Cardiac fibroblast (primary cell): ENCODE results near the gene BTBD19.
A peak's percentile ranks its signal among the peaks of the same experiment; 100 is the strongest.

Experiments
- DNase-seq, 2 donors: peaks; one replicate each; pipeline versions ENCODE4 v3.0.0 to v3.0.0-alpha.2; 2010; ENCODE audit warnings: low read depth in 2 of 2
- H3K4me3 ChIP-seq, 2 donors: replicated peaks in 1 of 2; 1 replicate in 1 of 2; 2 replicates in 1 of 2; pipeline ENCODE4 v1.5.1; 2011; ENCODE audit warnings: low read depth in 2 of 2, low read length in 2 of 2, mild to moderate bottlenecking in 2 of 2, moderate library complexity in 1 of 2
- CTCF ChIP-seq: IDR thresholded peaks from one replicate; pipeline ENCODE4 v1.5.1; 2011; ENCODE audit warnings: low read depth, mild to moderate bottlenecking, low read length, inconsistent platforms

Gene BTBD19

DNA sequence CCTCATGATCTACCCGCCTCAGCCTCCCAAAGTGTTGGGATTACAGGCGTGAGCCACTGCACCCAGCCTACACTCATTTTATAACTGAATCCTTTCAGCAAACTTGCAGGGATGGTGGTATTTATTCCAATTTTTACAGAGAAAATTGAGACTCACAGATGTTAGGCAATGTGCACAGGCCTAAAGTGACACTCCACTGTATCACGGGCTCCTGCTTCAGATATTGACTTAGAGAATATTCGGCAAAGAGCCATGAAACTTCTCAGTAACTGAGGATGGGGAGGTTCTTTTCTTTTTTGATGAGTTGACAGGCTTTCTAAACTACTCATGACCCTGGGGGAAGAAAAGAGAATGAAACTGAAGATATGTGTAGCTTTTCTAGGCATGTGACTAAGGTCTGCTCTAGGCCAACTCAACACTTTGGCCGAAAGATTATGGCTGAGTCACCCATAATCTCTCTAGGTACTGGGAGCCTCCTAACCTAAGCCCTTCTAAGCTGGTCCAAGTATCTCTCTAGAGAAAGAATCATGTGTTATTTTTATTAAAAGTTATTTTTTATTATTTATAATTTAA is 54.6 kb downstream of the BTBD19 start:
- no peak overlapping the region for H3K4me3 ChIP-seq
- TF ChIP-seq CTCF, result no peak
- peak; percentile 65 to 78 for DNase-seq
